ENCODE results near the gene DPCD. TPM values are rescaled to one million over a fixed set of nuclear protein-coding genes. Genes with fewer than 3 reads are reported as not detected.

Gene DPCD
- total and polyA plus RNA-seq, 2 experiments from 2014 or later = 22.5 to 38.1 TPM

DNA sequence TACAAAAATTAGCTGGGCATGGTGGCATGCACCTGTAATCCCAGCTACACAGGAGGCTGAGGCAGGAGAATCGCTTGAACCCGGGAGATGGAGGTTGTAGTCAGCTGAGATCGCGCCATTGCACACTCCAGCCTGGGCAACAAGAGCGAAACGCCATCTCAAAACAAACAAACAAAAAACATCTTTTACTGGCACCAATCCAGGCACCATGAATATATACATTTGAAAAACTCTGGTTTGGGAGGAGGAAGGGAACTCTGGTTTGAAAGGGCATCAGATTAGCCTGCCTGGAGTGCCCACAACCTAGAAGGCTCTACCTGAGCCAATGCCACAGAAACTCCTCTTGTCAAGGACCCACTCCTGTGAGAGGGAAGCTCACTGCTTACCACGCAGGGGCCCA is 16.0 kb upstream of the DPCD start:
- ATAC-seq = no peak

More for the DNA sequence above, 16.0 kb upstream of the DPCD start:
- H3K27ac ChIP-seq (ENCODE audit: low read depth) = no peak overlapping the region
- Mint-ChIP-seq H3K36me3 (ENCODE audit: low read depth) (peaks cover 8% of the 10 kb centered on the region), H3K27me3 (ENCODE audit: insufficient read depth, low read depth, poor library complexity) (peaks cover 38% of the 10 kb centered on the region), H3K27ac (no peak overlapping the region), H3K9me3 (peaks cover 4% of the 10 kb centered on the region), H3K4me3 (no peak overlapping the region), H3K4me1 (peaks cover 18% of the 10 kb centered on the region)
- H3K4me3 ChIP-seq = no peak overlapping the region
- H3K27me3 ChIP-seq (ENCODE audit: insufficient read depth) = peaks cover 61% of the 10 kb centered on the region
- H3K36me3 ChIP-seq (ENCODE audit: insufficient read depth) = no peaks in the 10 kb centered on the region; the same call in 1 of the 2 replicates
- H3K9me2 ChIP-seq (ENCODE audit: insufficient read depth) = no peaks in the 10 kb centered on the region
- TF ChIP-seq EZH2phosphoT487 (IDR thresholded peaks at IDR 0.05; ENCODE audit: unreplicated experiment) (no peak), POLR2AphosphoS5 (IDR thresholded peaks at IDR 0.05; ENCODE audit: low read depth) (no peak), ZNF114 (CRISPR knock-in tag; IDR thresholded peaks at IDR 0.05) (no peak), JUNB (IDR thresholded peaks at IDR 0.05; ENCODE audit: unreplicated experiment) (no peak), EZH2 (IDR thresholded peaks at IDR 0.05; ENCODE audit: low read depth, unreplicated experiment) (no peak), STAT1 (IDR thresholded peaks at IDR 0.05; ENCODE audit: unreplicated experiment) (no peak), ZNF331 (CRISPR knock-in tag; IDR thresholded peaks at IDR 0.05; ENCODE audit: low read depth) (no peak), NANOG (IDR thresholded peaks at IDR 0.05; ENCODE audit: borderline replicate concordance) (no peak), CREB1 (CRISPR knock-in tag; IDR thresholded peaks at IDR 0.05; ENCODE audit: low read depth) (no peak)
- TF ChIP-seq, protein P1, sequence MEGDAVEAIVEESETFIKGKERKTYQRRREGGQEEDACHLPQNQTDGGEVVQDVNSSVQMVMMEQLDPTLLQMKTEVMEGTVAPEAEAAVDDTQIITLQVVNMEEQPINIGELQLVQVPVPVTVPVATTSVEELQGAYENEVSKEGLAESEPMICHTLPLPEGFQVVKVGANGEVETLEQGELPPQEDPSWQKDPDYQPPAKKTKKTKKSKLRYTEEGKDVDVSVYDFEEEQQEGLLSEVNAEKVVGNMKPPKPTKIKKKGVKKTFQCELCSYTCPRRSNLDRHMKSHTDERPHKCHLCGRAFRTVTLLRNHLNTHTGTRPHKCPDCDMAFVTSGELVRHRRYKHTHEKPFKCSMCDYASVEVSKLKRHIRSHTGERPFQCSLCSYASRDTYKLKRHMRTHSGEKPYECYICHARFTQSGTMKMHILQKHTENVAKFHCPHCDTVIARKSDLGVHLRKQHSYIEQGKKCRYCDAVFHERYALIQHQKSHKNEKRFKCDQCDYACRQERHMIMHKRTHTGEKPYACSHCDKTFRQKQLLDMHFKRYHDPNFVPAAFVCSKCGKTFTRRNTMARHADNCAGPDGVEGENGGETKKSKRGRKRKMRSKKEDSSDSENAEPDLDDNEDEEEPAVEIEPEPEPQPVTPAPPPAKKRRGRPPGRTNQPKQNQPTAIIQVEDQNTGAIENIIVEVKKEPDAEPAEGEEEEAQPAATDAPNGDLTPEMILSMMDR (conservative IDR thresholded peaks at IDR 0.05; ENCODE audit: low read depth in 2 of 2) = no peak
- TF ChIP-seq, protein P2, sequence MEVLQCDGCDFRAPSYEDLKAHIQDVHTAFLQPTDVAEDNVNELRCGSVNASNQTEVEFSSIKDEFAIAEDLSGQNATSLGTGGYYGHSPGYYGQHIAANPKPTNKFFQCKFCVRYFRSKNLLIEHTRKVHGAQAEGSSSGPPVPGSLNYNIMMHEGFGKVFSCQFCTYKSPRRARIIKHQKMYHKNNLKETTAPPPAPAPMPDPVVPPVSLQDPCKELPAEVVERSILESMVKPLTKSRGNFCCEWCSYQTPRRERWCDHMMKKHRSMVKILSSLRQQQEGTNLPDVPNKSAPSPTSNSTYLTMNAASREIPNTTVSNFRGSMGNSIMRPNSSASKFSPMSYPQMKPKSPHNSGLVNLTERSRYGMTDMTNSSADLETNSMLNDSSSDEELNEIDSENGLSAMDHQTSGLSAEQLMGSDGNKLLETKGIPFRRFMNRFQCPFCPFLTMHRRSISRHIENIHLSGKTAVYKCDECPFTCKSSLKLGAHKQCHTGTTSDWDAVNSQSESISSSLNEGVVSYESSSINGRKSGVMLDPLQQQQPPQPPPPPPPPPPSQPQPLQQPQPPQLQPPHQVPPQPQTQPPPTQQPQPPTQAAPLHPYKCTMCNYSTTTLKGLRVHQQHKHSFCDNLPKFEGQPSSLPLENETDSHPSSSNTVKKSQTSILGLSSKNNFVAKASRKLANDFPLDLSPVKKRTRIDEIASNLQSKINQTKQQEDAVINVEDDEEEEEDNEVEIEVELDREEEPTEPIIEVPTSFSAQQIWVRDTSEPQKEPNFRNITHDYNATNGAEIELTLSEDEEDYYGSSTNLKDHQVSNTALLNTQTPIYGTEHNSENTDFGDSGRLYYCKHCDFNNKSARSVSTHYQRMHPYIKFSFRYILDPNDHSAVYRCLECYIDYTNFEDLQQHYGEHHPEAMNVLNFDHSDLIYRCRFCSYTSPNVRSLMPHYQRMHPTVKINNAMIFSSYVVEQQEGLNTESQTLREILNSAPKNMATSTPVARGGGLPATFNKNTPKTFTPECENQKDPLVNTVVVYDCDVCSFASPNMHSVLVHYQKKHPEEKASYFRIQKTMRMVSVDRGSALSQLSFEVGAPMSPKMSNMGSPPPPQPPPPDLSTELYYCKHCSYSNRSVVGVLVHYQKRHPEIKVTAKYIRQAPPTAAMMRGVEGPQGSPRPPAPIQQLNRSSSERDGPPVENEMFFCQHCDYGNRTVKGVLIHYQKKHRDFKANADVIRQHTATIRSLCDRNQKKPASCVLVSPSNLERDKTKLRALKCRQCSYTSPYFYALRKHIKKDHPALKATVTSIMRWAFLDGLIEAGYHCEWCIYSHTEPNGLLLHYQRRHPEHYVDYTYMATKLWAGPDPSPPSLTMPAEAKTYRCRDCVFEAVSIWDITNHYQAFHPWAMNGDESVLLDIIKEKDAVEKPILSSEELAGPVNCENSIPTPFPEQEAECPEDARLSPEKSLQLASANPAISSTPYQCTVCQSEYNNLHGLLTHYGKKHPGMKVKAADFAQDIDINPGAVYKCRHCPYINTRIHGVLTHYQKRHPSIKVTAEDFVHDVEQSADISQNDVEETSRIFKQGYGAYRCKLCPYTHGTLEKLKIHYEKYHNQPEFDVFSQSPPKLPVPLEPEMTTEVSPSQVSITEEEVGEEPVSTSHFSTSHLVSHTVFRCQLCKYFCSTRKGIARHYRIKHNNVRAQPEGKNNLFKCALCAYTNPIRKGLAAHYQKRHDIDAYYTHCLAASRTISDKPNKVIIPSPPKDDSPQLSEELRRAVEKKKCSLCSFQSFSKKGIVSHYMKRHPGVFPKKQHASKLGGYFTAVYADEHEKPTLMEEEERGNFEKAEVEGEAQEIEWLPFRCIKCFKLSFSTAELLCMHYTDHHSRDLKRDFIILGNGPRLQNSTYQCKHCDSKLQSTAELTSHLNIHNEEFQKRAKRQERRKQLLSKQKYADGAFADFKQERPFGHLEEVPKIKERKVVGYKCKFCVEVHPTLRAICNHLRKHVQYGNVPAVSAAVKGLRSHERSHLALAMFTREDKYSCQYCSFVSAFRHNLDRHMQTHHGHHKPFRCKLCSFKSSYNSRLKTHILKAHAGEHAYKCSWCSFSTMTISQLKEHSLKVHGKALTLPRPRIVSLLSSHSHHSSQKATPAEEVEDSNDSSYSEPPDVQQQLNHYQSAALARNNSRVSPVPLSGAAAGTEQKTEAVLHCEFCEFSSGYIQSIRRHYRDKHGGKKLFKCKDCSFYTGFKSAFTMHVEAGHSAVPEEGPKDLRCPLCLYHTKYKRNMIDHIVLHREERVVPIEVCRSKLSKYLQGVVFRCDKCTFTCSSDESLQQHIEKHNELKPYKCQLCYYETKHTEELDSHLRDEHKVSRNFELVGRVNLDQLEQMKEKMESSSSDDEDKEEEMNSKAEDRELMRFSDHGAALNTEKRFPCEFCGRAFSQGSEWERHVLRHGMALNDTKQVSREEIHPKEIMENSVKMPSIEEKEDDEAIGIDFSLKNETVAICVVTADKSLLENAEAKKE (CRISPR knock-in tag; IDR thresholded peaks at IDR 0.05) = no peak
- TF ChIP-seq, protein P3, sequence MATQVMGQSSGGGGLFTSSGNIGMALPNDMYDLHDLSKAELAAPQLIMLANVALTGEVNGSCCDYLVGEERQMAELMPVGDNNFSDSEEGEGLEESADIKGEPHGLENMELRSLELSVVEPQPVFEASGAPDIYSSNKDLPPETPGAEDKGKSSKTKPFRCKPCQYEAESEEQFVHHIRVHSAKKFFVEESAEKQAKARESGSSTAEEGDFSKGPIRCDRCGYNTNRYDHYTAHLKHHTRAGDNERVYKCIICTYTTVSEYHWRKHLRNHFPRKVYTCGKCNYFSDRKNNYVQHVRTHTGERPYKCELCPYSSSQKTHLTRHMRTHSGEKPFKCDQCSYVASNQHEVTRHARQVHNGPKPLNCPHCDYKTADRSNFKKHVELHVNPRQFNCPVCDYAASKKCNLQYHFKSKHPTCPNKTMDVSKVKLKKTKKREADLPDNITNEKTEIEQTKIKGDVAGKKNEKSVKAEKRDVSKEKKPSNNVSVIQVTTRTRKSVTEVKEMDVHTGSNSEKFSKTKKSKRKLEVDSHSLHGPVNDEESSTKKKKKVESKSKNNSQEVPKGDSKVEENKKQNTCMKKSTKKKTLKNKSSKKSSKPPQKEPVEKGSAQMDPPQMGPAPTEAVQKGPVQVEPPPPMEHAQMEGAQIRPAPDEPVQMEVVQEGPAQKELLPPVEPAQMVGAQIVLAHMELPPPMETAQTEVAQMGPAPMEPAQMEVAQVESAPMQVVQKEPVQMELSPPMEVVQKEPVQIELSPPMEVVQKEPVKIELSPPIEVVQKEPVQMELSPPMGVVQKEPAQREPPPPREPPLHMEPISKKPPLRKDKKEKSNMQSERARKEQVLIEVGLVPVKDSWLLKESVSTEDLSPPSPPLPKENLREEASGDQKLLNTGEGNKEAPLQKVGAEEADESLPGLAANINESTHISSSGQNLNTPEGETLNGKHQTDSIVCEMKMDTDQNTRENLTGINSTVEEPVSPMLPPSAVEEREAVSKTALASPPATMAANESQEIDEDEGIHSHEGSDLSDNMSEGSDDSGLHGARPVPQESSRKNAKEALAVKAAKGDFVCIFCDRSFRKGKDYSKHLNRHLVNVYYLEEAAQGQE (IDR thresholded peaks at IDR 0.05; ENCODE audit: unreplicated experiment) = no peak
- TF ChIP-seq, protein P4, sequence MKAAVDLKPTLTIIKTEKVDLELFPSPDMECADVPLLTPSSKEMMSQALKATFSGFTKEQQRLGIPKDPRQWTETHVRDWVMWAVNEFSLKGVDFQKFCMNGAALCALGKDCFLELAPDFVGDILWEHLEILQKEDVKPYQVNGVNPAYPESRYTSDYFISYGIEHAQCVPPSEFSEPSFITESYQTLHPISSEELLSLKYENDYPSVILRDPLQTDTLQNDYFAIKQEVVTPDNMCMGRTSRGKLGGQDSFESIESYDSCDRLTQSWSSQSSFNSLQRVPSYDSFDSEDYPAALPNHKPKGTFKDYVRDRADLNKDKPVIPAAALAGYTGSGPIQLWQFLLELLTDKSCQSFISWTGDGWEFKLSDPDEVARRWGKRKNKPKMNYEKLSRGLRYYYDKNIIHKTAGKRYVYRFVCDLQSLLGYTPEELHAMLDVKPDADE (IDR thresholded peaks at IDR 0.05) = no peak
- no peak for DNase-seq (ENCODE audit: low spot score)
- peaks cover 2% of the 10 kb centered on the region; the same call in 1 of the 2 replicates for H3F3A ChIP-seq (replicated peaks; ENCODE audit: low read depth)
- H4K20me1 ChIP-seq (replicated peaks; ENCODE audit: insufficient read depth) = no peaks in the 10 kb centered on the region
- H2AFZ ChIP-seq = no peak overlapping the region
- no peaks in the 10 kb centered on the region for H3K79me2 ChIP-seq (replicated peaks; ENCODE audit: insufficient read depth)
- H3K4me2 ChIP-seq = no peak overlapping the region
- peaks cover 17% of the 10 kb centered on the region; the same call in 1 of the 2 replicates for H3K4me1 ChIP-seq (ENCODE audit: insufficient read depth)

All from GM23338 (cell line).